GM12892 (cell line): ENCODE results near the gene SH2B3.
"Not testable (repeated sequence)": the region's sequence is repeated elsewhere in the genome, so short reads cannot be mapped to it uniquely, and the experiment has no call there.

Experiments
- DNase-seq: peaks from one replicate; pipeline ENCODE4 v3.0.0; 2011; ENCODE audit not compliant: insufficient read length
- FAIRE-seq: peaks from 2 replicates; lab custom pipeline; 2011; peaks lifted over from hg19 to GRCh38; lab: Jason Lieb, UNC
- POLR2A ChIP-seq: IDR thresholded peaks from 2 replicates; pipeline ENCODE4 v1.6.1; 2011; ENCODE audit warnings: low read depth, low read length, control low read depth
- POLR2AphosphoS5 ChIP-seq: IDR thresholded peaks from 2 replicates; pipeline ENCODE4 v1.6.1; 2011; ENCODE audit warnings: low read depth, low read length, control low read depth
- TAF1 ChIP-seq: IDR thresholded peaks from 2 replicates; pipeline ENCODE4 v1.6.1; 2011; ENCODE audit warnings: low read depth, mild to moderate bottlenecking, control low read depth, low read length, borderline replicate concordance

The SH2B3 gene

DNA sequence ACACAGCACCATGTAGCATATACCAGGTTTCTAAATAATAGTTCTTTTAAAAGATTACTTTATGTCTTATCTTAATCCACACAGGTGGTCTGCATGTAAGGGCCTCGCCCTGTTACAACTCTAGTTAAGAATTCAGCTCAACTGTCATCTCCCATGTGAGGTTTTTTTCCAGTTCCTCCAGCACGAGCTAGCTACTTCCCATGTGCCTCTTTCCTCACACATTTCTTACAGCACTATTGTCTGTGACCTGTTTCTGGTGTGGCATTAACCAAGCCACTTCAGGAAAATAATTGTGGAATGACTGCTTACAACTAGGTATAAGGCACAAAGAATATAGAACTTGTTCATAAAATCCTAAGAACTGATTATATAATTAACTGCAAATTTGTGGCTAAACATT is 65.5 kb downstream of the SH2B3 start:
- no peak for DNase-seq
- TF ChIP-seq TAF1 (no peak), POLR2AphosphoS5 (no peak), POLR2A (no peak)
- no peak for FAIRE-seq

DNA sequence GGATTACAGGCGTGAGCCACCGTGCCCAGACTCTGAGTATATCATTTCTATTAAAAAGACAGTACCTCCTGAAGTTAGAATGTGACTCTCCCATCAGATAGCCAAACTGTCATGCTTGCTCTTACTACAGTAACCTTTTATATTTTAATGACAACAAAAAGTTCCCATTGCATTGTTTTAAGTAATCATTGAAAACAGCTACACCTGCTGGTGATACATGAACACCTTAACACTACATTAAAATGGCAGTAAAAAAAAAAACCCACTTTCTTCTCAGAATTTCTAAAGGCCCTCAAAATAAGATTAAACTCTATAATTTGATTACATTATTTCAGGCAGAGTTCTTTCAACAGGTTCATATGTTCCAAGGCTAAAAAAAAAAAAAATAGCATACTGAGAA is 76.7 kb downstream of the SH2B3 start:
- FAIRE-seq (no peak), DNase-seq (no peak)
- TF ChIP-seq POLR2A (no peak), TAF1 (no peak), POLR2AphosphoS5 (no peak)

DNA sequence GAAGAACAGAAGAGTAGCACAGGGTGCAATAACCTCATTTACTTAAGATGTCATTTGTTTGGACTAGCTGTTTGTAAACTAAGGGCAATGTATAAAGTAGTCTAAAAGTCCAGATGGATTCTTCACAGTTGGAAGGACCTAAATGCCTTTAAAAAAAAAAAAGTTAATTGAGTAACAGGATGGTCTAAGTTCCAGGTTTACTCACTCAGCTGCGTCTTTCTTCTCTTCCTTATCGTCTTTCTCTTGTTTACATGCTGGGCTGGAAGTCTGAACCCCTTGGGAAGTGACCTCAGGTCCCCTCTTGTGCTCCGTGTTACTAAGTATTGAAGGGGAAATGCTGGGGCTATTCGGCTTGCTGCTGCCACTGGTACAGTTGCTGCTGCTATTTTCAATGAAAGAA is 82.5 kb downstream of the SH2B3 start:
- DNase-seq: no peak
- no peak for TF ChIP-seq POLR2AphosphoS5
- TF ChIP-seq TAF1: no peak
- TF ChIP-seq POLR2A: no peak
- FAIRE-seq: no peak

DNA sequence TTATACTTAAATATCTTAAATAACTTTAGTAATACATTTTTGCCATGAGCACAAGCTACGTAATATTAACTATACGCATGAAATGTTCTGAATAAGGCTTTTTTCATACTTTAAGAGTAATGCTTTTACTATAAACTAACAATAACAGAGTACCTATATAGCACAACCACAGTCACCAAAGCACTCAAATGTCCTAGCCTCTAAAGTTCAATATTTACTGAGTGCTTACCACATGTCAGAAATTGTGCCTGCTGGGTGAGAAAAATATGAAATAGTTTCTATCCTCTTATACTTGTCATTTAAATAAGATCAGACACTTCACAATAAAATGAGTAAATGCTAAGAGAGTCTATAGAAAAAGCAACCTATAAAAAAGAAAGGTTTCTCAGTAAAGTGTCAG is 83.1 kb downstream of the SH2B3 start:
- TF ChIP-seq POLR2AphosphoS5: no peak
- TF ChIP-seq POLR2A: no peak
- TF ChIP-seq TAF1: no peak
- DNase-seq (no peak), FAIRE-seq (no peak)

DNA sequence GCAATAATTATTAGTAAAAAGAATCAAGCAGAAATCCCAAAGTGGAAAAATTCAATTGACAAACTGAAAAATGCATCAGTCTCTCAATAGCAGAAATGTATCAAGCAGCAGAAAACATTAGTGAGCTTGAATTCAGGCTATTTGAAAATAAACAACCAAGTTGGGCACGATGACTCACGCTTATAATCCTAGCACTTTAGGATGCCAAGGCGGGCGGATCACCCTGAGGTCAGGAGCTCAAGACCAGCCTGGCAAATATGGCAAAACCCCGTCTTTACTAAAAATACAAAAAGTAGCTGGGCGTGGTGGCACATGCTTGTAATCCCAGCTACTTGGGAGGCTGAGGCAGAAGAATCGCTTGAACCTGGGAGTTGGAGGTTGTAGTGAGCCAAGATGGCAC is 87.3 kb downstream of the SH2B3 start:
- DNase-seq, FAIRE-seq: not testable (repeated sequence)

DNA sequence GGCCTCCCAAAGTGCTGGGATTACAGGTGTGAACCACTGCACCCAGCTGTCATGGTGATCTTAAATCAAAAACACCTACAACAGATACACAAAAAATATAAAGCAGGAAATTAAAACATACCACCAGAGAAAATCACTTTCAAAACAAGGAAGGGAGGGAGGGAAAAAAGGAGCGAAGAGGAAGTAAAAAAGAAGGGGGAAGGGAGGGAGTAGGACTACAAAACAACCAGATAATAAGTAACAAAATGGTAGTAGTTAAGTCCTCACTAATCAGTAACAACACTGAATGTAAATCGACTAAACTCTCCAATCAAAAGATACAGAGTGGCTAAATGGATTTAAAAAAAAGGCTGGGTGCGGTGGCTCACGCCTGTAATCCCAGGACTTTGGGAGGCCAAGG is 89.0 kb downstream of the SH2B3 start:
- no peak for FAIRE-seq
- TF ChIP-seq TAF1: no peak
- TF ChIP-seq POLR2A: no peak
- TF ChIP-seq POLR2AphosphoS5: no peak
- DNase-seq: no peak
